Endometrial microvascular endothelial cells (primary cell): ENCODE data around the gene DLG2. TPM values are rescaled to one million over a fixed set of nuclear protein-coding genes. Genes with fewer than 3 reads are reported as not detected.

Experiments used
- in situ Hi-C: cut with HindIII; loops from 2 replicates; pipeline ENCODE4 v1.10.0; 2017; ENCODE audit warnings: low sequenced_read_pairs, low pct_unique_long_range_greater_than_20kb; ENCODE audit errors: inconsistent ontology term
- total RNA-seq: library from RNA; depleted of rRNA; stranded (reverse); fragments of >200 nt; gene quantifications from one replicate; pipeline ENCODE4 v1.2.3, GENCODE V29; 2015; ENCODE audit errors: inconsistent ontology term

Gene DLG2
- total RNA-seq, 1 donor from 2014 or later, result not detected

DNA sequence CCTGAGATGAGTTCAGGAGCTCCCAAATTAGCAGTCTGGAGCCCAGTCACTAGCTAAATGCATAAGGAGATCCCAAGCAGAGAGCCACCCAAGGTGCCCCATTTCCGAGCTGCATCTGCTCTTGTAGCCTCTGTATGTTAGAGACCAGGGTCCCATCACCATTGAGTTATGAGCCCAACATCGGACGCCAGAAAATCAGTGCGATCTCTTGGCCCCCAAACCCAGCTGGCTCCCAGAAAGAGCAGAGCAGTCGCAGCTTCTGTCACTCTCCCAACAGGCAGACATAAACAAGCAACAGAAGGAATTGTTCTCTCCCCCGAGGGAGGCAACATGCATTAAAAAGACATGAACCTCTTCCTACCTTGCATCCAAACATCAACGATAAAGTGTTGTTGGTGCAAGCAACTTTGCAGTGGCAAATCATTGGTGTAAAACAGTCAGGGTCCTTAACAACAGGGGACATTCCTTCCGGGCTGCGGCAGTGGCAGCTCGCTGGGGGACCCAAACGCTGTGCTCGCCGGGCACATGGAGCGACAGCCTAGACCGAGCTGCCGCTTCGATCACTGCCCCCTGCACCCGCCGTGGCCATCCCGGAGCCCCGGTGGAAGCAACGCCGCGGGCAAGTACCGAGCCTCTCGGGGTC is 907.1 kb downstream of the DLG2 start:
- in situ Hi-C loops, result no loop called here

DNA sequence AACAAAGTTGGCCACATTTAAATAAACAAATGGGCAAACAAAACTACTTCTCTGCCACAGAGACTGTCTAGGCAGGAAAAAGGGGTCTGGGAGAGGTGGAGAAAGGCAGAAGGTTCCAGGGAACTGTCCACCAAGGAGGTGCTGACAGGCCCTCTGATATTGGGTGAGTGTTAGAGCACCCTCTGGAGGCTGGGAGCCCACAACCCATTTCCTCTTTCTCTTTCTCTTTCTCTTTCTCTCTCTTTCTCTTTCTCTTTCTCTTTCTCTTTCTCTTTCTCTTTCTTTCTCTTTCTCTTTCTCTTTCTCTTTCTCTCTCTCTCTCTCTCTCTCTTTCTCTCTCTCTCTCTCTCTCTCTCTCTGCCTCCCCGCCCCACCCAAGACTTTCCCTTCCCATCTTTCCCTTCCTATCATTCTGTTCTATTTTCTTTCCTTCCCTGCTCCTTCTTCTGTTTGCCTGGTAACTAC is 912.8 kb downstream of the DLG2 start:
- in situ Hi-C loops, result no loop called here

DNA sequence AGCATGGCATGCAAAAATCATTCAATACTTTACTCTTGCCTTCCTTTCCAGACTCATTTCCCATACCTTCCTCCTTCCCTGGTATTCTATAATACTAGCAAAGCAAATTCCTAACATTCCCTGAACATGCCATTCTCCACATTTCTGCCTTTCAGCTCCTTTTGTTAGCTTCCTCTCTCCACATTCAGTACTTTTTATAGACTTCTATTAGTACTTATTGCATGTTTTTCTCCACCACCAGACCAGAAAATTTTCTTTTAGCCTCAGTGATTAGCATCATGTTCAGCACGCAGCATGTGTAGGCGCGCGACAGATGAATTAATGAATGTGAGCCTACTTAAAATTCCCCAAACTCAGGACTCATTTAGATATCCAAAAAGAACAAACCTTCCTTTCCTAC is 935.3 kb downstream of the DLG2 start:
- in situ Hi-C loops, result no loop called here

DNA sequence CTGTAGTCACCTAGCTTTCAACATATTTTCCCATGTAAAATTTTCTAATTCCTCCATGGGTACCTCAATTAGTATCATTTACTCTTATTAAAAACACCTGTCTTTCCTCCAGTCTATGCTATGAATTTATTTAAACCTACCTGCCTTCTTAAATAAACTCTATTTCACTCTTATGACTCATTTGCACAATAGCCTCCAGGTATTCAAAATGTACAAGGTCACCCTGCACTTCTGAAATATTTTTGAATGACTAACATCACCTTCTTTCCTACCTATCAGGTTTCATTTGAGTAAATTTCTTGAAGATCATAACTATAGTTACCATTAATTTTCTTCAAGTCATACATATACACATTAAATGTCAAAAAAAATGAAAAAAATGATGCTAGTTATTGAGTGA is 939.7 kb downstream of the DLG2 start:
- in situ Hi-C loops, result no loop called here

DNA sequence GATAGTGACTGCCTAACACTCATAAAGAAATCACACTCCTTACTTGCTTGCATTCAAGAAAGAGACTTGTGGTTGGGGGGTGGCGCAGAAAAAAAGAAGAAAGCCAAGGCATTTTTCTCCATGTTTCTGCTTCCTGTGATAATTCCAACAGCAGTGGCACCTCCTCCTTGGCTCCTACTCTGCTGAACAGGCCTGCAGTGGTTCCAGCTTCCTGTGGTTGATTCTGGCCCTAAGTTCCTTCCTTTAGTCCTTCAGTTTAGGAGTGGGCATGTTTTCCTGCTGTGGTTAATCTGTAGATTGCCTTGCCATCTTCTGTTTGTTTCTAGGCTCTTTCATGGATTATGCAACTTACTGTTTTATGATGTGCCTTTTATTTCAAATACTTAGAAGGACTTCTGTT is 940.4 kb downstream of the DLG2 start:
- in situ Hi-C loops, result no loop called here

DNA sequence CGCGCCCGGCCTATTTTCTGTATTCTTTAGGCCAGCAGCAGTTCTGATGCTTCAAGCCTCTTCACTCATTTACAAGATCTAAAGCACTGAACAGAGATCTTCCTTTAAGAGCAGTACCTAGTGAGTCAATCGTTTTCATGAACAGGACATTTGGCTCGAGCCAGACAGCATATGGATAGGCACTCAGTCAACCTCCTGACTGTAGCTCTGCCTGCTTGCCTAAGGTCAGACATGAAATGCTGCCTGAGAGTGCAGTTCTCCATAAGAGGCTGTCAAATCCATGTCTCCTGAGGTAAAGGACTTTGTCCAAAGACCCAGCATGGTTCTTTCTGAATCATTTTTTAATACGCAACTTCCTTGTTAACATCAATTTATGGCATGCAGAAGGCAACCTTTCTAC is 941.2 kb downstream of the DLG2 start:
- in situ Hi-C loops, result no loop called here

DNA sequence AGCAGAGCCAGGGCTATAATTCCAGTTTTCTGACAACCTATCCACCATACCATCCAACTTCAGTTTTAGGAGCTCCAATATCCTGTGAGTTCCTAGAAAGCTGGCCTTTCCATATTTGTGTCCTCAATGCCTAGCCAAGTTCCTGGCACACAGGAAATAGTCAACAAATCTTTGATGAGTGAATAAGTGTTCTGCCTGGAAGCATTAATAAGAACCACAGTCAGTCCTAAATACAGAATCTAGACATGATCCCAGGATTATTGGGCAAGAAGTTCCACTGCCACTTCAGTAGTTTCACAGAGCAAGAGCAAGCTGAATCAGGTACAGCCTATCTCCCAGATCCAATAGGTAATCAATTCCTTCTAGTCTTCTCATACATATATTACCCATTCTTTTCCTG is 942.0 kb downstream of the DLG2 start:
- in situ Hi-C loops, result no loop called here

DNA sequence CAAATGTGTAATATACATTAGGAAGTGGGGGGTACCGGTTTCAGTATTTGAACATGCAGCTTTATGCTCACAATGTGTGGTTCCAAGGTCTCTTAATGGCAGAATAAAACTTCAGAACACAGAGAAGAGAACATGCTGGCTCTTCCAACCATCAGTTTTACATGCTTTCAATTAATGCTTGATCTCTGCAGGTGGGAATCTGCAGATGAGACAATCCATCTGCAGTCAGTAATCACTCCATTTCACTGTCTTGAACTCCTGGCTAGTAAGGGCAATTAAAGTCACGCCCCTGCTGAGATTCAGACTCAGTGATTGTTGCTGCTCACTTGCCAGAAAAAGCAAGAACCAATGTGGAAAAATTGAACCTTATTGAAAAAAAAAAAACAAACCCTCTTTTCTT is 945.7 kb downstream of the DLG2 start:
- in situ Hi-C loops, result no loop called here

DNA sequence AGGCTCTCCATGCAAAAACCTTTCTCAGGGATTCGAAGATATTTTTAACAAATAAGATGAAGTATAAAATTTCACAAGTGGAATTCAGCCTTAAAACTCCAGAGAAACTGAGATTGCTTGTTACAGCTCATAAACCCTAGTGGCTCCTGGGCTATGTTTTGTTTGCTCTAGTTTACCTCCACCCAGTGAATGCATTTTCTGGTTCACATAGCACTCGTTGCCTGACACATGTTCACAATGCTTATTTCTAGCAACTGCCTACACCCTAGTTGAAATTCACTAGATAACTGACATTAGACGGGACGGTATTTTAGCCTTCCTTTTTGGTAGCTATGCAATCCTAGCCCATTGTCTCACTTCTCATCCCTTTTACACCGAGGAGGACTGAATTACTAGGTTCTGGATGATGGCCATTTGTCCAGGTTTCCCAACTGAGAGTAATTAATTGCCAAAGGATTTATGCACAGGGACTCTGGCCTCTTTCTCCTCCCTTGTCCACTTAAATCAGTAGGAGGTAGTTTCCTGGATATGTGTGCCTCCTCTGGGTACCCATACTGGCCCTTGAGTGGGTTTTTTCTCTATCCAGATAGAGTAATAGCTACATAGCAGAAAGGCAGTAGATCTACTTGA is 951.6 kb downstream of the DLG2 start:
- in situ Hi-C loops, result no loop called here

DNA sequence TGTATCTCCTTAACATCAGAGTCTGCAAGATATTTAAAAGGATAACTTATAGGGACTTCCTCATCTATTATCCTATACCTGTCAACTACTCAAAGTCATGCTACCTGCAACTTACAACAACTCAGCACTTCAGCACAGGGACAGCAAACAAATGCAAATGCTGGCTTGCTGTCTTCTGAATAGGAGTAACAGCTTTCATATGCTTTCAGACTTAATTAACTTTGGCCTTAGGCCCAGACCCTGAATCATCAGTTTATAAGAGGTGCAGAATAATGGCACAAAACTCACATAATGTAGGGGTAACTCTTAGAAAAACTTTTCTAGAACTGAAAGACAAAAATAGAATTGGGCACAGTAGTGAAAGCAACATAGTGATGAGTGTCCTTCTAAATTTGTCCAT is 953.4 kb downstream of the DLG2 start:
- in situ Hi-C loops, result no loop called here

DNA sequence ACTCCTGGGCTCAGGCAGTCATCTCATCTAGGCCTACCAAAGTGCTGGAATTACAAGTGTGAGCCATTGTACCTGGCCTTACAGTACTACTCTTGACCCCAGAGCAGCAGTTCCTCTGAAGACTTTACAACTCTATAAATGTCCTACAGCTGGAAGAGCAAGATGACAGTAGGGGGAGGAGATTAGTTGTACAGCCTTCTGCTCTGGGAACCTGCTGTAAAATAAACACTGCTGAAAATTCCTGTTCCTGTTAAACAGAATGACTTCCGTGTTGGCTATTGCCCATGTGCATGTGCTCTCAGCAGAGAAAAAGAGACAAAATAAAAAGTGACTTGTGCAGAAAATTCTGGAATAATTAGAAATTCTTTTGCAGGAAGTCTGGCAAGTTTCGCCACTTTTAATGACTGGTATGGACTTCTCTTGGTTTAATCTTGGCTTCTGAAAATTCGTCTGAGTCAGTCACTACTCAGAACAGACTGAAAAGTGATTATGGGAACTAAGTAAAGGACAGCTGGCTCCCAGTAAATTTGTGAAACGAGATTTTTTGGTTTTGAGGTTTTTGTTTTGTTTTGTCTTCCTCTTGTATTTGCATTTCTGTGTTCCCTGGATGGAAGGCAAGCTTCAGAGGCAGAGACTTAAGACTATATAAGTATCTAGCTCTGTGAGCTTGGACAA is 955.7 kb downstream of the DLG2 start:
- in situ Hi-C loops, result no loop called here

DNA sequence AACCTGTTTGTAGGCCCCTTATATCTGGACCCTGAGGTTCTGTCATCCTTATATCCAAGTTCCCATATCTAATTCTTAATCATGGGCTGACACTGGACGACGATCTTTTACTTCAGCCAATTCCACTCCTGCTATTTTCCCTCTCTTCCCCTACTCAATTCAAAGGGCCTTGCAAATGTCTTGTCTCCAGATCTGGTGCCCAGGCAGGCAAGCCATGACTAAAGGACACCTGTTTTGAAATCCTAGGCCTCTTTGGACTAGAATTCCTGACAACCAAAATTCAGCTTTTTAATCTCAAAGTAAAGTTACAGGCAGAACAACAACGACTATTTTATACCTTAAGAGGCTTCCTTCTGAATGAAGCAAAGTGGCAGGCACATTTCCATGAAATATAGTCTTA is 963.4 kb downstream of the DLG2 start:
- in situ Hi-C loops, result no loop called here

DNA sequence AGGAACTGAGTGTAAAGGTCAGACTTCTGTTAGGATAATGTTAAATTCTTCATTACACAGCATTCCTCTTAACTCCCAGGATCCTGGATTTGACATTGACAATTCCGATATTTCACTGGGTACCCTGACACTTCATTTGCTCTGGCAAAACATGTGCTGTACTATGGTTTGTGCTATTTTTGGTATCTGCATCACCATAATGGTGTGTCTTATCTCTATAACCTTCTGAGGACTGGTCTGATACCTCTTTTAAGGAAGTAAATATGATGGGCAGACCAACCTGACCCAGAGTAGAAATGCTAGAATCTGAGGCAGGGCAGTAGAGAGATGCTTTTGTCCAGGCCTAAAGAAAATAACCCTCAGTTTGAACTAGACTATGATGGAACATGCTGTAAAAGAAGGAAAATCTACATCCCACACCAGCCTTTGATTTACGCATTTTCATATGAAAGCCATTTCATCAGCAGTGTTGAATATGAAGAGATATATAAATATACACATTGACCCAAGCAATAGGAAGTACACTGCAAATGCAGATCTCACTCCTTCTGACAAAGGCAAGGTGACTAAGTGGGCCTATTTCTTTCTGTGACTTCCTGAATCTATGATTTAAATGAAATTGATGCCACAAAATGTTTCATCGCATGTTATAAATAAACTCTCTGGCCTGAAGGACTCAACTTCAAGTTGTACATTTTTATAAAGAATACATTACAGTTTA is 966.7 kb downstream of the DLG2 start:
- in situ Hi-C loops, result no loop called here

DNA sequence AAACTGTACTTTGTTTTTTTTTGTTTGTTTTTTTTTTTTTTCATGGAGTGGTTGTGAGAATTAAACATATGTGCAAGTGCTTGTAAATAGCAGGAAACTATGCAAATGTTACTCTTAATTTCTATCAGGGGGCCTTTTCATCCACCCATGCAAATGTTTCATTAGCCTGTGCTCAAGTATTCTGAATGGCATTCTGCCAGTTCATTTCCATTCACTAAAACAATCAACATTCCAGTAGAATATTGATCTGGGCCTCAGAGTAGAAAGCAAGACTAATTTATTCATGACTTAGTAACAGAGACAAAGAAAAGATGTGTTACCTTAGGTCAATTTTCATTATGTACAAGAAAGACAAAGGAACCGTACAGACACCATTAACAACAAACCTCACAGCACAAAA is 971.4 kb downstream of the DLG2 start:
- in situ Hi-C loops, result no loop called here

DNA sequence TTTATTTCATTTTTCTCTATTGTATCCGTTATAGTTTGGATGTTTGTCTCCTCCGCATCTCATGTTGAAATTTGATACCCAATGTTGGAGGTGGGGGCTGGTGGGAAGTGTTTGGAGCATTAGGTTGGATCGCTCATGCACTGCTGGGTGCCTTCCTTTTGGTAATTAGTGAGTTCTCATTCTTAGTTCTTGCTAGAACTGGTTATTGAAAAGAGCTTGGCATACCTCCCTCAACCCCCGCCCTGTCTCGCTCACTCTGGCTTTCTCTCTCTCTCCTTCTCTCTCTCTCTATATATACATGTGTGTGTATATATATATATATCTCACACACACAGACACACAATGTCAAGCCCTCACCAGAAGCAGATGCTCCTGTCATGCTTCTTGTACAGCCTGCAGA is 978.7 kb downstream of the DLG2 start:
- in situ Hi-C loops, result no loop called here

DNA sequence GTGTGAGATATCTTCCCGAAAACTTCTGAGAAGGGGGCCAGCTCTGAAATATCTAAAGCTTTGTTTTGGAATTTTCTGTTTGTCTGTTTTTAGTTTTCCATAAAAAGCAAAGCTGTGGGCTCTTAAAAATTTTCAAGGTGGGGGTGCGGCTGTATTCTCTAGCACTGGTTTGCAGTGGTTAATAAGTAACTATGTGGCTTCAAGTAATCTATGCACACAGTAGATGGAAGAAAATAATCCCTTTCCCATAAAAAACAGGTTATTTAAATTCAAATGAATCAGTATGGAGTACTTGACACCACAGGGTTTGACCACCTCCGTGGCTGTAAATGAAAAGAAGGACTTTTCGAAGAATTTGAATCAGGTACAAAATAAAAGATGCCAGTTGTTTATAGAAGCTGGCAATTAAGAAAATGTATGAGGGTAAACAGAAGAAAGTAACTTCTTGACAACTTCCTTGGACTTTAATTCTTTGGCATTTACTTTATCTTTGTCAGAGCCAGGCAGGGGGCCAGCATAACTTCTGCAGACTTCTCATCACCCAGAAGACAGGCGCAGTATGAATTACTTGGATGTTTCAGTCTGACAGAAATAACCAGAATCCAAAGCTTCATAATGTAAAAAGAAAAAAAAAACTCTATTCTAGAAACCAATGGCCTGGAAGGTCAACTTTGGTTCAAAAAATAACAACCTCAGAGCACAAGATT is 981.0 kb downstream of the DLG2 start:
- in situ Hi-C loops, result no loop called here

DNA sequence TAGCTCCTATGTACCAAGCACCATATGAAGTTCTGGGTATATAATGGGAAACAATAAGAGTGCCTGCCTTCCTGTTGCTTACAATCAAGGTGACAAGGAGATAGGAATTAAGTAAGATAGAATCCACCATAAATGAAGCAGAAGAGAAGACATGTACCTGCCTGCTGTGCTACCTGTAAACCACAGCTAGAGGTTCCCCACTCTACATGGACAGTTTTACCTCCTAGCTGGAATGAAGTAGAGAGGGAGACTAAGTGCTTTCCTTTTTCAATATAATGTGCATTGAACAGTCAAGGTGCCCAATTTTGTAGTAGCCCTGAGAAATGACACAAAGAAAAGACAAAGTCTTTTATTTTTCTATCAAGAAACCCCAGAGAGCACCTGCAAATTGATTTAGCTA is 984.6 kb downstream of the DLG2 start:
- in situ Hi-C loops, result no loop called here

DNA sequence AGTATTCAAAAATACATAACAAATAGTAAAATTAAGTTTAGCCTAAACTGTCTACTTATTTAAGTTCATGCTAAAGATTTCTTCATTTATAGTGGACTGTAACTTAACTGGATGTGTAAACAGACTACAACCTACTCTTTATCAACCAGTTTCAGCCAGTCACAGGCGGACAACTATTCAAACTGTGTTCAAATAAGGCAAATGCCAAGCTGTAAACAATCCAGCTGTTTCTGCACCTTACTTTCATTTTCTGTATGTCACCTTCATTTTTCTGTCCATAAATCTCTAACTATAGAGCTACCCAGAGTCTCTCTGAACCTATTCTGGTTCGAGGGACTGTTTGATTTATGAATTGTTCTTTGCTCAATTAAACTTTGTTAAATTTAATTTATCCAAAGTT is 992.8 kb downstream of the DLG2 start:
- in situ Hi-C loops, result no loop called here

DNA sequence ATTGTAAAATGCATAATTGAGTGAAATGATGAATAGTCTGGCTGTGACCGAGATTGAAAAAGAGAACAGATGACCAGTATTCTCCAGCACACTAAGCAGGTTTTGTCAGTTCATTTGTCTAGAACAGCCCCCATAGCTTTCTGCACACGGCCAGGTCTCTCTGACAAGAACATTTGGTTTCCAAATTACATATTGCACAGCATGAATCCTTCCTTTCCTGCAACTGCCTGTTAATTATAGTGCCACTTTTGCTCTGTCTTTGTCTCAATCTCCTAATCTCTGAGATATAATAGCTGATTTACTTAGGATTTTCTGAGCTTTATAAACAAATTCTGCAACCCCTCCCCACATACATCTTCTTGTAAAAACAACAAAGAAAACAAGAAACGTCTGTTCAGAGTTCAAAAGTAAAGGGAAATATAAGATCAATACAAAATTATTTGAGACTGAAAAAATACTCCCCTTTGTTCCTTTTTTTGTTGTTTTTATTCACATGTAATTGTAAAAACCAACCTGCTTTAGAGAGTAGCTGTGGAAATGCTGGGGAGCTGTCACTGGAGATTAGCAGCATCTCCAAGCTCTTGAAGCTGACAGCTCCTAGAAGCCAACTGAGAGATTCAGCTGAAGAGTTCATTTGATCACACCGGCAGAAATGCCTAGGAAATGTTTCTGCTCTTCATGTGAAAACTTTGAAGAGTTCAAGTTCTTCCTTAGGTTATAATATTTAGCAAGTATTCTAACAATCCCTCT is 998.1 kb downstream of the DLG2 start:
- in situ Hi-C loops, result no loop called here
